IPS DF 19.7 (cell line): ENCODE results near the gene NDST1.
"Not testable (repeated sequence)": the region's sequence is repeated elsewhere in the genome, so short reads cannot be mapped to it uniquely, and the experiment has no call there.

Source experiments
- DNase-seq: peaks from one replicate; pipeline ENCODE4 v3.0.0-alpha.2; 2013; ENCODE audit warnings: low read depth, low spot score

NDST1 gene

GRCh38 chr5:150507474-150508276 is at the start of gene NDST1:
NDST1 (plus strand) TSS chr5:150508131; CDS start chr5:150521255, 13,124 bp downstream.
- no peak for DNase-seq

GRCh38 chr5:150458802-150459557 is 49.0 kb upstream of the NDST1 start:
- no peak for DNase-seq

DNA sequence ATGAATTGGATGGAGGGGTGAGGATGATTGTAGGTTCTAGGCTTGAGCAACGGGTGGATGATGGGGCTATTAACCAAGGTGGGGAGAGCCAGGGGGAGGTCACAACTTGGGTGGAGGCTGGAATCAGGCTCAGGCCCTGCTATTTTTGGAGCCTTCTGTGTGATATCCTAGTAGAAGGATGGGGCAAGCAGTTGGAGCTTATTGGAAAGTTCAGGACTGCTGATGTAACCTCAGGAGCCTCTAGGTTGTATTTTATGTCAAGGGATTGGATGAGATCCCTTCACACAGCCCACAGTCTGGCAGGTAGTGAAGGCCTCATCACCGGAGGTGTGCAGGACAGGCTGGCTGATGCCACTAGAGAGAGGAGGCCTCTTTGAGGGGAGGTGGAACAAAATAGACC is 47.1 kb upstream of the NDST1 start:
- no peak for DNase-seq

GRCh38 chr5:150461231-150461630 is 46.7 kb upstream of the NDST1 start:
- no peak for DNase-seq

DNA sequence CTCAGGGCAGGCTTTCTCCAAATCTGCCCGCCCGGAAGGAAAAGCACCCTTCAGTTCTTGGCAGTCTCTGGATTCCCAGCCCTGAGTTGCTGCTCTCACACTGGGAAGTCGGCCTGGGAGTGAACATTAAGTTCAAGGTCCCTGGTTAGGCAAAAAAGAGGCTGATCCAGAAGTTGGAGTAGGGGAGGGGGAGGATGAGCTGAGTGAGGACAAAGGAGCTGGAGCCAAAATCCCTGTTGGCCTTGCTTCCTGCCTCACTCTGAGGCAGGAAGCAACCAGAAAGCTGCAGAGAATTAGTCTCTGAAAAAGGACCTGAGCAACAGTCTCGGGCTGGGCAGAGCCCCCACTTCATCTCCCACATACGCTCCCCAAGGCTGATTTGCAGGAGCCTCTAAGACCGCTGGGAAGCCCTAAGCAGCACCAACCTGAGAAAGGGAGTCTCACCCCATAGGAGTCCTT is 43.3 kb upstream of the NDST1 start:
- DNase-seq: no peak

- no peak for DNase-seq
These were observed 42.0 kb upstream of the NDST1 start for GRCh38 chr5:150465927-150466326.

DNA sequence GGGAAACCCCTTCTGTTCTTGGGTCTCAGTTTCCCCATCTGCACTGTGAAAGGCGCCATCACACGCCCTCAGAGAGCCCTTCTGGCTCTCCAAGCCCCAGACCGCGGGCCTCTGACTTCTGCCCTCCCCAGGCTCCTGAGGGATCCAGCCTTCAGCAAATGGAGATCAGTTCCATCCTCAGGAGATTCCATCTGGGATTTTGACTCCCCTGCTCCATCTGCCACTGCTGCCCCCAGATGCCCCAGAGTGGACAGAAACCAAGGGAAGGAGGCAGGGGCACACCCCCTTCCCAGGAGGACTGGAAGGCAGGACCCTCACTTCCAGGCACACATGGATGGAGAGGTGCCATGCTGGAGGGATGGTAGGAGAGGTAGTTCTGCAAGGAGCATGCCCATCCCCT is 39.7 kb upstream of the NDST1 start:
- no peak for DNase-seq

DNA sequence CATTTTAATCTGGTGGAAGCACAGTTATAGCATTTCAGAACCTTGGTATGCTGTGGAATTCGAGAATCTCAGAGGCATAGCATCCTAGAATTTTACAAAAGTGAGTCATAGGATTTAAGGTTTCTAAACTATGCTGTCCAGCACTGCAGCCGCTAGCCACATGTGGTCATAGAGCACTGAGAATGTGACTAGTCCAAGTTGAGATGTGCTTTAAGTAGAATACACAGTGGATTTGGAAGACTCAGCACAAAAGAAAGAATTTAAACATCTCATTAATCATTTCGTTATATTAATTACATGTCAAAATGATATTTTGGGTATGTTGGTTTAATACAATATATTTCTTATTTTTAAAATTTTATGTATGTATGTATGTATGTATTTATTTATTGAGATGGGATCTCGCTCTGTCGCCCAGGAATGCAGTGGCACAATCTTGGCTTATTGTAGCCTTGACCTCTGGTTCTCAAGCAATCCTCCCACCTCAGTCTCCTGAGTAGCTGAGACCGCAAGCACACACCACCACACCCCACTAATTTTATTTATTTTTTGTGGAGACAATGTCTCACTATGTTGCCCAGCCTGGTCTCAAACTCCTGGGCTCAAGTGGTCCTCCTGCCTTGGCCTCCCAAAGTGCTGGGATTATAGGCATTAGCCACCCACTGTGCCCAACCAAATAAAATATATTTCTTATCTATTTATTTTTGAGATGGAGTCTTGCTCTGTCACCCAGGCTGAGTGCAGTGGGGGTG is 38.0 kb upstream of the NDST1 start:
- no peak for DNase-seq

DNA sequence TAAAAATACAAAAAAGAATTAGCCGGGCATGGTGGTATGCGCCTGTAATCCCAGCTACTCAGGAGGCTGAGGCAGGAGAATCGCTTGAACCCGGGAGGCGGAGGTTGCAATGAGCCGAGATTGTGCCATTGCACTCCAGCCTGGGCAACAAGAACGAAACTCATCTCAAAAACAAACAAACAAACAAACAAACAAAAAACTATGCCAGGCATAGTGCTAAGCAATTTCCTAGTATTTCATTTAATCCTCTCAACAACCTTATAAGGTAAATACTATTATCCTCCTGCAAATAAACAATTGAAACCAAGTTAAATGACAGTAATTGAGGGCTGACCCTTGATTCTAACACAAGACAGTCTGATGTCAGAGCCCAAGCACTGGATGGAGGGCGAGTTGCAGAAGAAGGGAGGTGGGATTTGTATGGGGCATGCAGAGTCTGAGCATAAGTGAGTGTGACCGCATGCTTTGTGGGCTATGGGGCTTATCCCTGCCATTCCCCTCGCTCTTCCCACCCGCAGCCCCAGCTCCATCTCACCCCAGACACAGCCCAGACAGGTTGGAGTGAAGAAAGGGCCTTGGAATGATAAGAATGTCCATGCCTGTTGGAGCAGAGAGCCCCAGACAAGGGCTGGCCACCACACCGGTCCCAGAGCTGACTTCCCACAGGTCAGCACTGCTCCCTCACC is 34.1 kb upstream of the NDST1 start:
- no peak for DNase-seq

GRCh38 chr5:150476568-150476967 is 31.4 kb upstream of the NDST1 start:
- not testable (repeated sequence) for DNase-seq

- no peak for DNase-seq
These were observed 28.5 kb upstream of the NDST1 start for GRCh38 chr5:150479416-150479815.

DNA sequence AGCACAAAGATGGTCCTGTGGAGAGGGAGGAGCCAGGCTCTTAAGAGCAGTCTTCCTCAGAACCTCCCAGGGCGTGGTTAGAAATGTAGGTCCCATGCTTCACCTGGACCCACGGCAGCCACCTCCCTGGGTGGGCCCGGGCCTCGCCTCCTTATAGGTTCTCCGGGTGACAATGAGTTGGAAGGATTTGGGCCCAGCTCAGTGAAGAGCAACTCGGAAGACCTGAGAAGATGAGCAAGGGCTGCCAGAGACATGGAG is 26.3 kb upstream of the NDST1 start:
- DNase-seq: no peak

DNA sequence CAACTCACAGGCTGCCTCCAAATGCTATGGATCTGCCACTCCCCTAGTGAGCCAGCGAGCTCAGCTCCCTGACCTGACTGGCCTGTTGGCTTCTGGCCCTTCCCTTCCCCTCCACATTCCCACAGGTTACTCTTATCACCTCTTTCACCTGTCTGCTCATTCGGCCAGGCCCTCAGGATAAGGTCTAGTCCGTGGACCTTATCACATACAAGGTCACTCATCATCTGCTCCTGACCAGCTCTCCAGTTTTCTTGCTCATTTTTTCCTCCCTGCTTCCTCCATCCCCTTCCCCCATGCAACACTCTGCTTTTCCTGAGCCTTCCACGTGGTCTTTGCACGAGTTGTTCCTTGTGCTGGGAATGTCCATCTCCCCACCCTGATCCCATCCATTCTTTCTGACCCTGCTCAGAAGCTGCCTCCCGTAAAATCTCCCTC is 25.9 kb upstream of the NDST1 start:
- DNase-seq: no peak

DNA sequence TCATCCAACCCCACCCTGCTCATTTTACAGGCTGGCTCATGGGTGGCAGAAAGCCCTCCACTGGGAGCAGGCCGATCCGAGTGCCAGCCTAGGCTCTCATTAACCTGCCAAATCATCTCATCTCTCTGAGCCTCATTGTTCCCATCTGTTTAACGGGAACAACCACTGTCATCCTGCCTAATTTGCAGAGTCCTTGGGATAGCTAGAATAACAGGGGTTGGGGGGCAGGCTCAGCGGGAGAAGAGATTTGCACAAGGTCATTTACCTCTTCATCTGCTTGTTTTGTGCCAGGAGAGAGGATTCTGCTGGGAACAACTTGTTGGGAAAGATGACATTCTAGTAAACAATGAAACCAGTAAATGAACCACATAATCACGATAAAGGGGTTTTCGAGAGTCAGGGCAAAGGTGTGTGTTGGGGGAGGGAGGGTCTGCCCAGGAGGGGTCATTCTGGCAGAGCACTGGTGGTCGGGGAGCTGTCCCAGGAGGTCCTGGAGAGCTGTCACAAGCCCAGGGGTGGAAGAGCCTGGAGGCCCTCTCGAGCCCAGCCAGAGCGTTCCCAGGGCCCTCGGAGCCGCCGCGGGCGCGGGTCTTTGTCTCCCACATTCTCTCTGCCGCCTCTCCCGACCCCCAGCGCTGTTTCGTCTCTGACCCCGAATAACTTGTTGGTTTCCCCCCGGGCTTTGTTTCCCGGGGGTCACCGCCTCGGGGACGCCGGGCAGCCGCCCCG is 22.8 kb upstream of the NDST1 start:
- no peak for DNase-seq

GRCh38 chr5:150485693-150486401 is 22.1 kb upstream of the NDST1 start:
- DNase-seq: no peak

DNA sequence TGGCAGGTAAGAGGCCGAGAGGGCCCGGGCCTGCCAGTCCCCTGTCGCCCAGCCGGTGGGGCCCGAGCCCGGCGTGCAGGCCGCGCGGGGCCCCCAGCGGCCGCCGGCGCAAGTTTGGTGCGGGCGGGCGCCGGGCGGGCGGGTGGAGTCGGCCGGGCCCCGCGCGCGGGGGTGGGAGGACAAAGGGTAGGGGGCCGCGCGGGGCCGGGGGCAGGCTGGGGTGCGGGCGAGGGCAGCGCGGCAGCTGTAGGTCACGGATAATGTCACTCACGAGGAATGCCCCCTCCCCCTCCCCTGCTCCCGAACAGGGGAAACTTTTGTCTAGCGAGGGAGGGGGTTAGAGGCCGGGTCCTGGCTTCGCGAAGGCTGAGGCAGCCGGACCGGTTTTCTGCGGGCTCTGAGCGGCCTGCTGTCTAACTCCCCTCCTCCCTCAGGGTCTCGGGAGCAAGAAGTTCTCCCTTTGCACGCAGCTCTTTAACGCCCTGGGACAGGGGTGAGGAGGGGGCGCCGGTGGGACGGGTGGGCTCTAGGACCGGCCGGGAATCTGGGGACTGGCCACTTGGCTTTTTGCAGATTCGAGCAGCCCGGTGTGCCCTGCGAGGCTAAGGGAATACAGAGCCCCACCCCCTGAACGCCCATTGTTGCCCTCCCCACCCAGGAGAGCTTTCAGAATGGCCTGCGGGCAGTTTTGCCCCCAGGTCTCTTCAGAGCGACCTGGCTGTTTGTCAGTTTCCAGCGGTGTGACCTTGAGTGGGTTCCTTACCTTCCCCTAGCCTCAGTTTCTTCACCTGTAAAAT is 21.3 kb upstream of the NDST1 start:
- peak; percentile 75 for DNase-seq

DNA sequence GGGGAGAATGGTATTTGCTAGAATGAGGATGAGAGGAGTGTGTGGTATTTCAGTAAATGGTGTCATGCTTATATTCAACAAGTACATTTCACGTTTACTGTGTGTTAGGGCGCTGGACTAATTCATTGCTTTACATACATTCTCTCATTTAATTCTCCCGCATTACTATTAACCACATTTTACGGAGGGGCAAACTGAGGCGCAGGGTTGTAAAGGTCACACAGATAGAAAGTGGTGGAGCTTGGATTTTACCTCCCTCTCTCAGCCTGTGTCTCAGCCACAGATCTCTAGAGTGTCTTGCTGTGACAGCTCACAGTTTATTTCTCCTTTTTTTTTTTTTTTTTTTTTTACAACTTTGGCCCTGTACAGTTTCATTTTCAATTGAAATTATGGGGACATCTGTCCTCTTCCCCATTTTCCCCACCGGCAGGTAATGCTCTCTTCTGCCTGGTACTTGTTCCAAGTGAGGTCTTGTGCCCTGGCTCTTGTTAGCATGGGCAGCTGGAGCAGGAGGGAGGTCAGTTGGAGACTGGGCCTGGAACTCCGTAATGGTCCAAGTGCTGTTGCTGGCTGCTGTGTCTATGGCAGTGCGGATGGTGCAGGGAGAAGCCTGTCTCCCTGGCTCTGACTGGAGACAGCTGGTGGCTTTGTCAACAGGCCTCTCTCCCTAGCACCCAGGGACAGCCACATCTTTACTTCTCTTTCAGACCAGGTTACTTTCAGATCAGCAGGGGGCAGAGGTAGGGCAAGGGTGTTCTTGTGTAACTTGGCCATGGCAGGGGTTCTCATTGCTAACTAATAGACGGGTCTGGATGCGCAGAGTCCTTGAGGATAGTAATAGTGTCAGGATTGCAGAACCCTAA is 20.5 kb upstream of the NDST1 start:
- no peak for DNase-seq

- no peak for DNase-seq
These were observed 19.2 kb upstream of the NDST1 start for GRCh38 chr5:150488519-150489359.
